WTC11 (cell line): ENCODE measurements around the gene HMX1.

Source experiments
- CTCF ChIP-seq: fragments of 200-600 bp; IDR thresholded peaks from 2 replicates; pipeline ENCODE4 v1.8.0; 2022; ENCODE audit warnings: antibody characterized with exemption
- ETV6 ChIP-seq: sonication (generic); formaldehyde crosslinking; IDR thresholded peaks from 2 replicates; pipeline ENCODE4 v1.8.1; 2022; ENCODE audit warnings: mild to moderate bottlenecking, missing genetic modification reagents
- GRHL2 ChIP-seq: fragments of 250-450 bp; sonication (Bioruptor Pico); IDR thresholded peaks from 2 replicates; pipeline ENCODE4 v1.8.0; 2022; ENCODE audit warnings: mild to moderate bottlenecking, moderate library complexity; ENCODE audit not compliant: insufficient replicate concordance, severe bottlenecking
- NFE2L1 ChIP-seq: sonication (generic); formaldehyde crosslinking; IDR thresholded peaks from 2 replicates; pipeline ENCODE4 v1.8.1; 2023; ENCODE audit warnings: missing genetic modification reagents
- TF ChIP-seq, protein P1 (sequence below): sonication (generic); formaldehyde crosslinking; IDR thresholded peaks from 2 replicates; pipeline ENCODE4 v1.8.1; 2023; ENCODE audit warnings: mild to moderate bottlenecking, missing genetic modification reagents

GRCh38 chr4:8900588-8900987 lies 28.9 kb upstream of the HMX1 start:
- TF ChIP-seq ETV6 (no peak), GRHL2 (CRISPR knock-in tag) (no peak), CTCF (no peak), NFE2L1 (CRISPR knock-in tag) (no peak)
- TF ChIP-seq, protein P1, sequence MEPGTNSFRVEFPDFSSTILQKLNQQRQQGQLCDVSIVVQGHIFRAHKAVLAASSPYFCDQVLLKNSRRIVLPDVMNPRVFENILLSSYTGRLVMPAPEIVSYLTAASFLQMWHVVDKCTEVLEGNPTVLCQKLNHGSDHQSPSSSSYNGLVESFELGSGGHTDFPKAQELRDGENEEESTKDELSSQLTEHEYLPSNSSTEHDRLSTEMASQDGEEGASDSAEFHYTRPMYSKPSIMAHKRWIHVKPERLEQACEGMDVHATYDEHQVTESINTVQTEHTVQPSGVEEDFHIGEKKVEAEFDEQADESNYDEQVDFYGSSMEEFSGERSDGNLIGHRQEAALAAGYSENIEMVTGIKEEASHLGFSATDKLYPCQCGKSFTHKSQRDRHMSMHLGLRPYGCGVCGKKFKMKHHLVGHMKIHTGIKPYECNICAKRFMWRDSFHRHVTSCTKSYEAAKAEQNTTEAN = no peak
